ENCODE data around the gene LIPC. TPM values are rescaled to one million over a fixed set of nuclear protein-coding genes. Genes with fewer than 3 reads are reported as not detected.

The LIPC gene
- total RNA-seq, 1 experiment from 2014 or later, result not detected

GRCh38 chr15:58523634-58524033 lies 91.8 kb downstream of the LIPC start:
- CTCF ChIA-PET, result interaction anchor here (0.8 kb wide), 1 partner anchor 52 kb away, joined by 3 read pairs; no protein-coding TSS in a partner anchor
- ATAC-seq, result no peak
- Mint-ChIP-seq H3K9me3 (no peaks in the 10 kb centered on the region), H3K27me3 (ENCODE audit: low read depth) (no peaks in the 10 kb centered on the region), H3K27ac (no peak overlapping the region), H3K36me3 (no peaks in the 10 kb centered on the region), H3K4me3 (no peak overlapping the region), H3K4me1 (peaks cover 25% of the 10 kb centered on the region)
- TF ChIP-seq MLX (CRISPR knock-in tag; IDR thresholded peaks at IDR 0.05), result no peak
- no peak for TF ChIP-seq HMGXB4 (CRISPR knock-in tag; IDR thresholded peaks at IDR 0.05)
- no peak for TF ChIP-seq ZNF219 (CRISPR knock-in tag; IDR thresholded peaks at IDR 0.05; ENCODE audit: borderline replicate concordance)
- TF ChIP-seq TCF7 (CRISPR knock-in tag; IDR thresholded peaks at IDR 0.05; ENCODE audit: low read depth), result no peak
- TF ChIP-seq ZNF396 (CRISPR knock-in tag; IDR thresholded peaks at IDR 0.05; ENCODE audit: borderline replicate concordance), result no peak
- no peak for TF ChIP-seq CBFB (CRISPR knock-in tag; IDR thresholded peaks at IDR 0.05; ENCODE audit: low read depth)
- no peak for TF ChIP-seq NR1H2 (CRISPR knock-in tag; IDR thresholded peaks at IDR 0.05)
- no peak for TF ChIP-seq ARID4B (CRISPR knock-in tag; IDR thresholded peaks at IDR 0.05; ENCODE audit: borderline replicate concordance)
- no peak for TF ChIP-seq CREM (CRISPR knock-in tag; IDR thresholded peaks at IDR 0.05)
- TF ChIP-seq FOXK1 (CRISPR knock-in tag; IDR thresholded peaks at IDR 0.05), result no peak
- no peak for TF ChIP-seq ZNF512 (CRISPR knock-in tag; IDR thresholded peaks at IDR 0.05; ENCODE audit: borderline replicate concordance)
- no peak for TF ChIP-seq GRHL2 (CRISPR knock-in tag; IDR thresholded peaks at IDR 0.05; ENCODE audit: insufficient replicate concordance, severe bottlenecking)
- TF ChIP-seq TEAD4 (CRISPR knock-in tag; IDR thresholded peaks at IDR 0.05), result no peak
- TF ChIP-seq HMGA2 (CRISPR knock-in tag; IDR thresholded peaks at IDR 0.05), result no peak
- no peak for TF ChIP-seq SMAD4 (CRISPR knock-in tag; IDR thresholded peaks at IDR 0.05)
- no peak for TF ChIP-seq SOX15 (CRISPR knock-in tag; IDR thresholded peaks at IDR 0.05)
- TF ChIP-seq ZNF416 (CRISPR knock-in tag; IDR thresholded peaks at IDR 0.05), result no peak
- TF ChIP-seq CREB1 (CRISPR knock-in tag; IDR thresholded peaks at IDR 0.05), result no peak
- POLR2A ChIA-PET, result interaction anchor here (0.6 kb wide), 1 partner anchor 206 kb away, joined by 3 read pairs; no protein-coding TSS in a partner anchor
- DNase-seq (ENCODE audit: low spot score), result no peak

GRCh38 chr15:58524247-58524646 lies 92.5 kb downstream of the LIPC start:
- Mint-ChIP-seq H3K27me3 (ENCODE audit: low read depth) (no peaks in the 10 kb centered on the region), H3K9me3 (no peaks in the 10 kb centered on the region), H3K4me1 (peaks cover 25% of the 10 kb centered on the region), H3K36me3 (no peaks in the 10 kb centered on the region), H3K4me3 (no peak overlapping the region), H3K27ac (no peak overlapping the region)
- DNase-seq (ENCODE audit: low spot score) (no peak), ATAC-seq (no peak)
- ChIA-PET CTCF (no interaction called here), POLR2A (no interaction called here)
- no peak for TF ChIP-seq USF1 (CRISPR knock-in tag; IDR thresholded peaks at IDR 0.05)
- no peak for TF ChIP-seq ESRRA (CRISPR knock-in tag; IDR thresholded peaks at IDR 0.05; ENCODE audit: borderline replicate concordance)
- no peak for TF ChIP-seq ZNF396 (CRISPR knock-in tag; IDR thresholded peaks at IDR 0.05; ENCODE audit: borderline replicate concordance)
- no peak for TF ChIP-seq GTF2I (CRISPR knock-in tag; conservative IDR thresholded peaks at IDR 0.05)
- no peak for TF ChIP-seq E2F4 (CRISPR knock-in tag; IDR thresholded peaks at IDR 0.05; ENCODE audit: borderline replicate concordance, low read depth)
- TF ChIP-seq MLX (CRISPR knock-in tag; IDR thresholded peaks at IDR 0.05), result no peak
- no peak for TF ChIP-seq PREB (CRISPR knock-in tag; IDR thresholded peaks at IDR 0.05; ENCODE audit: borderline replicate concordance)
- no peak for TF ChIP-seq TCF7 (CRISPR knock-in tag; IDR thresholded peaks at IDR 0.05; ENCODE audit: low read depth)
